HUDEP-2 (cell line): ENCODE measurements around the gene TUBB4B.

ENCODE experiments used
- DNase-seq, 76 experiments: peaks; one replicate each; lab custom pipeline; 2025; ENCODE audit not compliant: unreplicated experiment in 76 of 76; lab: John Stamatoyannopoulos, UW

The TUBB4B gene

GRCh38 chr9:137240841-137241489 is at the start of gene TUBB4B:
Gene TUBB4B, plus strand, starts transcription at chr9:137241287. Its CDS starts 74 bp downstream, at chr9:137241361.
- peak in 75 of 76 experiments; percentile 76 to 100 (median 99) for DNase-seq

DNA sequence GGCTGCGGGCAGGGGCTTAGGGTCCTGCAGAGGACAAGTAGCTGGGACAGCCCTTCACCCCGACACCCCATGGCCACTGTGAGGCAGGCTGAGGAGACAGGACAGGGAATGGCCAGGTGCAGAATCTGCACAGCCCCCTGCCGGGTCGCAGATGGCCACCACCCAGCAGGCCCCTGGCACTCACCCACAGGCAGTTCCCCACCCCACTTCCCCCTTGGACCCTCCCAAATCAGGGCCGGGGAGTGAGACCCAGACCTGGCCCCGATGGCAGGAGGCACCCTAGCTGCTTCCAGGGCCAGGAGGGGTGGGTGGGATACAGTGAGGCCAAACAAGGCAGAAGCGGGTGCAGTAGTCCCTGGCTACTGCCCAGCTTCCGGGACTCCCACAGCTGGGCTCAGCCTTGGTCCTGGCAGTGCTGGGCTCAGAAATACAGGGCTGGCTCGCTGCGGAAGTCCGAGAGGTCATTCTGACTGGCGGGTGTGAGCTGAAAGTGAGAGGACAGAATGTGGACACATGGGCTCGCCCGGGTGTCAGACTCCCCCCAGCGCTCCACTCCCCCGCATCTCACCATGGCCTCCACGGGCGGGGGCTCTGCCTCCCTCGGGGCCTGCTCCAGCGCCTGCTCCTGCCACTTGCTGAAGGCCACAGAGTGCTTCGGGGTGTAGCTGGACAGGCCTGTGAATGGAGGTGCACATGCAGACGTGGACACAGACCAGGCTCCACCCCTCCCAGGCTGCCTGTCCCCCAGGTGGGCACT is 49.2 kb upstream of the TUBB4B start:
- DNase-seq = no peak

DNA sequence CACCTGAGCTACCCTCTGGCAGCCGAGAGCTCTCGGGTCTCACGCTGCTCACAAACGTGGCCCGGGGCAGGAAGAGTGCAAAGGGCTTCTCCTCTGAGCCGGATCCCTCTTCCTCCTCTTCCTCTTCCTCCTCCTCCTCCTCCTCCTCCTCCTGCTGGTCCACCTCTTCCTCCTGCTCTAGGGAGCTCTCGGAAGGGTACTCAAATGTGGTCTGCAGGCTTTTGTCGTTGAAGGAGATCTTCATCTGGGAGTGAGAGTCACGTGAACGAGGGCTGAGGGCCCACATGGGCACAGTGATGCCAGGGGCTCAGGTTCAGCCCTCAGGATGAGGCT is 48.7 kb upstream of the TUBB4B start:
- no peak for DNase-seq

- no peak for DNase-seq
Measured at GRCh38 chr9:137192859-137193258, 48.2 kb upstream of the TUBB4B start.

DNA sequence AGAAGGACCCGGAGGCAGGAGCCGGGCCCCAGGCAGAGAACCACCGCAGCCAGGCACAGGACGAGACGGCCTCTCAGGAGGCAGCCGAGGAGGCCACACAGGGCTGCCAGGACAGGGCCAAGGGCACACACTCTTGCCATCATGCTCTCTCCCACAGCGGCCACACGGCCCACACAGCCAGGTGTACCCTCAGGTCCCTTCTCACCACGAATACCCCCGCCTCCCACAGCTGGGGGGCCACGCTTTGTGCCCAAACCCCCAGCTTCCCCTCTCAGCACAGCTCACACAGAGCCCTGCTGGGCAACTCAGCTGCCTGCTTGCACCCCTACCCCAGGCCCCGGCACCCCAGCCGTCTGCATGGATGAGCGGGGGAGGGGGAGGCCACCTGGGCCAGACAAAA is 47.3 kb upstream of the TUBB4B start:
- no peak for DNase-seq

GRCh38 chr9:137194388-137194787 is 46.7 kb upstream of the TUBB4B start:
- DNase-seq = no peak

- no peak for DNase-seq
Measured at GRCh38 chr9:137194909-137195308, 46.2 kb upstream of the TUBB4B start.

GRCh38 chr9:137195525-137196220 is 45.4 kb upstream of the TUBB4B start:
- no peak for DNase-seq

GRCh38 chr9:137198051-137198901 is 42.8 kb upstream of the TUBB4B start:
- no peak for DNase-seq

DNA sequence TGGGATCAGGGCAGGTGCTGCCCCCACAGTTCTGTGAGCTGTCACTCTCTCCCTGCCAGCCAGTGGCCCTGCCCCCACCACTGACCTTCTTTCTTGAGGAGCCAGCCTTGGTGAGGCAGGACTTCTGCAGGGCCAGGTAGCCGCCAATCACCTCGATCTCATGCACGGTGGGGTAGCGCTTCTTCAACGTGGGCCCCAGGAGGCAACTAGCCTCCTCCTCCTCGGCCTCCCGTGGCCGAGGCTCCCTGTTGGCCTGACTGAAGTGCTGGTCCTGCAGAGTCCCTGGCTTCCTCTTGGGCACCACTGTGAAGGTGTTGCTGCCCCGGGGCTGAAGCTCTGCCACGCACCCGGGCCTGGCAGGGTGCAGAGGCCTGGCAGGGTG is 42.2 kb upstream of the TUBB4B start:
- no peak for DNase-seq

- DNase-seq = no peak
Measured at GRCh38 chr9:137199411-137200121, 41.5 kb upstream of the TUBB4B start.

DNA sequence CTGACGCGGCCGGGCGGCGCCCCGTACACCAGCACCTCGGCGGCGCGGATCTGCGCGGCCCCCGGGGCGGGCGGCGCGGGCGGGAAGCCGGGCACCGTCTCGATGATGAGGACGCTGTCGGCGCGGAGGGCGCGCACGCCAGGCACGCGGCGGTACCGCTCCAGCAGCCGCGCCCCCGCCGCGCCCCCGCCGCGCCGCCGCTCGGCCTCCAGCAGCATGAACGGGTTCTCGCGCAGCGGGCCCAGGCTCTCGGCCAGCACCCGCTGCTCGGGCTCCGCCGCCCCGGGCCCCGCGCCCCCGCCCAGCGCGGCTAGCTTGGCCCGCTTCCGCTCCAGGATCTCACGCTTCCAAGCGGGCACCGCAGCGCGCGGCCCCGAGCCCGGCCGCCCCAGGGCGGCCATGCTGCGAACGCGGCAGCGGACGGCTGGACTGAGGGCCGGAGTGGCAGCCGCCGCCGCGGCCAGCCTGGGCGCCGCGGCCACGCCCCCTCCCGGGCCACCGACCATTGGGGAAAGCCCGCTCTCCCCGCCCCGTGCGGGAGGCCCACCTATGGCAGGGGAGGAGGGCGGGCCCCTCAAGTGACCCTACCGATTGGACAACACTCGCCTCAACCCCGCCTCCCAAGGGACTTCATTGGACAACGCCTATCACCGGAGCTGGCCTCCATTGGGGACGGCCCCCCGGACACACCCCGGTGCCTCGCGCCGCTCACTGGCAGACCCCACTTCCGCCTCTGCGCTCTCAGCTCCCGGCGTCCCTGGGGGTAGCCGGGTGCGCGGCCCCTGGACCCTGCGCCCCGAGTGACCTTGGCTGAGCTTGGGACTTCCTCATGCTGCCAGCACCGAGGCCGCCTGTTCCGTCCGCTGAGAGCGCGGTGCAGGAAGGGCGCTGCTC is 40.5 kb upstream of the TUBB4B start, which contains the start of gene TPRN:
Gene TPRN (minus strand): TSS at position 431 of the 894 bp plus-strand sequence. CDS start 30 bp downstream, at position 401.
- DNase-seq = peak in 75 of 76 experiments; percentile 33 to 99 (median 98)

GRCh38 chr9:137201205-137201868 is 39.8 kb upstream of the TUBB4B start:
- DNase-seq = no peak

- DNase-seq = peak in 8 of 76 experiments; percentile 7 to 26 (median 14)
Measured at GRCh38 chr9:137202966-137203365, 38.1 kb upstream of the TUBB4B start.

- DNase-seq = no peak
Measured at GRCh38 chr9:137204731-137205125, 36.4 kb upstream of the TUBB4B start.

GRCh38 chr9:137205126-137206069 is 35.7 kb upstream of the TUBB4B start, which contains the start of the genes NDOR1 and TMEM203:
Gene NDOR1, plus strand, starts transcription at chr9:137205700. Its CDS starts 78 bp downstream, at chr9:137205778.
Gene TMEM203, minus strand, starts transcription at chr9:137205648. Its CDS starts 234 bp downstream, at chr9:137205414.
- peak in 73 of 76 experiments; percentile 15 to 90 (median 71) for DNase-seq

GRCh38 chr9:137206602-137207001 is 34.5 kb upstream of the TUBB4B start:
- DNase-seq = peak in 50 of 76 experiments; percentile 6 to 70 (median 42)
